HepG2 (cell line): ENCODE data around the gene JPH4. TPM values are rescaled to one million over a fixed set of nuclear protein-coding genes. Genes with fewer than 3 reads are reported as not detected.
A peak's percentile ranks its signal among the peaks of the same experiment; 100 is the strongest.

Experiments used
- ARHGAP35 ChIP-seq: sonication (generic); formaldehyde crosslinking; IDR thresholded peaks from 2 replicates; pipeline ENCODE4 v1.9.0; 2022; ENCODE audit warnings: mild to moderate bottlenecking, inconsistent platforms, moderate library complexity, missing genetic modification reagents, borderline replicate concordance
- ARID2 ChIP-seq: sonication (generic); formaldehyde crosslinking; IDR thresholded peaks from 2 replicates; pipeline ENCODE4 v1.8.1; 2022; ENCODE audit warnings: mild to moderate bottlenecking, missing genetic modification reagents, borderline replicate concordance
- CCAR2 ChIP-seq: fragments of 200-400 bp; formaldehyde crosslinking; optimal IDR thresholded peaks from 2 replicates; pipeline ENCODE3; 2018; ENCODE audit warnings: low read depth, mild to moderate bottlenecking, low read length, moderate library complexity
- ELF1 ChIP-seq: sonication (generic); formaldehyde crosslinking; IDR thresholded peaks from 2 replicates; pipeline ENCODE4 v1.4.0; 2020; ENCODE audit warnings: missing genetic modification reagents
- HNRNPLL ChIP-seq: fragments of 200-400 bp; formaldehyde crosslinking; IDR thresholded peaks from 2 replicates; pipeline ENCODE4 v1.6.1; 2017; ENCODE audit warnings: mild to moderate bottlenecking, low read depth, low read length; ENCODE audit not compliant: poor library complexity, severe bottlenecking
- HOXA3 ChIP-seq: sonication (generic); formaldehyde crosslinking; IDR thresholded peaks from 2 replicates; pipeline ENCODE4 v1.5.0; 2020; ENCODE audit warnings: missing genetic modification reagents
- JUNB ChIP-seq: sonication (generic); formaldehyde crosslinking; IDR thresholded peaks from 2 replicates; pipeline ENCODE4 v1.8.0; 2022; ENCODE audit warnings: missing genetic modification reagents, mild to moderate bottlenecking, borderline replicate concordance
- KDM1A ChIP-seq: IDR thresholded peaks from 2 replicates; pipeline ENCODE4 v1.6.1; 2016; ENCODE audit warnings: missing compliant biosample characterization
- MED13 ChIP-seq: sonication (generic); formaldehyde crosslinking; IDR thresholded peaks from 2 replicates; pipeline ENCODE4 v1.5.0; 2020; ENCODE audit warnings: missing genetic modification reagents
- MED8 ChIP-seq: sonication (generic); formaldehyde crosslinking; IDR thresholded peaks from 2 replicates; pipeline ENCODE4 v1.8.1; 2023; ENCODE audit warnings: mild to moderate bottlenecking, missing genetic modification reagents; ENCODE audit not compliant: insufficient replicate concordance
- MIER3 ChIP-seq: IDR thresholded peaks from 2 replicates; pipeline ENCODE4 v1.6.1; 2016; ENCODE audit warnings: missing compliant biosample characterization, borderline replicate concordance
- MTA1 ChIP-seq: sonication (generic); formaldehyde crosslinking; IDR thresholded peaks from 2 replicates; pipeline ENCODE4 v1.4.0; 2020; ENCODE audit warnings: missing genetic modification reagents, mild to moderate bottlenecking, borderline replicate concordance
- SMAD3 ChIP-seq: sonication (generic); formaldehyde crosslinking; IDR thresholded peaks from 2 replicates; pipeline ENCODE4 v1.4.0; 2020; ENCODE audit warnings: missing genetic modification reagents
- THAP11 ChIP-seq: IDR thresholded peaks from 2 replicates; pipeline ENCODE4 v1.6.1; 2016; ENCODE audit warnings: missing biosample characterization, missing genetic modification reagents
- U2AF2 ChIP-seq: fragments of 200-400 bp; formaldehyde crosslinking; IDR thresholded peaks from 2 replicates; pipeline ENCODE4 v1.6.1; 2017; ENCODE audit warnings: low read depth, mild to moderate bottlenecking, low read length
- ZFP62 ChIP-seq: sonication (generic); formaldehyde crosslinking; IDR thresholded peaks from 2 replicates; pipeline ENCODE4 v1.4.0; 2020; ENCODE audit warnings: missing genetic modification reagents
- ZNF224 ChIP-seq: sonication (generic); formaldehyde crosslinking; IDR thresholded peaks from 2 replicates; pipeline ENCODE4 v1.5.0; 2020; ENCODE audit warnings: mild to moderate bottlenecking, missing genetic modification reagents
- ZNF382 ChIP-seq: sonication (generic); formaldehyde crosslinking; IDR thresholded peaks from 2 replicates; pipeline ENCODE4 v1.5.0; 2020; ENCODE audit warnings: missing genetic modification reagents, mild to moderate bottlenecking, borderline replicate concordance
- ZNF83 ChIP-seq: sonication (generic); formaldehyde crosslinking; IDR thresholded peaks from 2 replicates; pipeline ENCODE4 v1.4.0; 2020; ENCODE audit warnings: missing genetic modification reagents, mild to moderate bottlenecking, borderline replicate concordance
- polyA plus RNA-seq, 8 experiments: library from polyadenylated mRNA; depleted of rRNA in 3 of 8; stranded (reverse) in 7 of 8; unstranded in 1 of 8; fragments of >200 nt; fragmentation: Illumina TruSeq in 4 of 8; extraction: Trizol in 4 of 8; gene quantifications; 2 replicates each; pipeline versions ENCODE4 v1.2.1 to v1.2.3, GENCODE V29; 2011 to 2016; ENCODE audit warnings: low read depth in 4 of 8, missing spikeins in 1 of 8, mixed read lengths in 1 of 8; ENCODE audit not compliant: insufficient read depth in 1 of 8
- total RNA-seq, 5 experiments: library from RNA; depleted of rRNA; stranded (reverse); fragments of >200 nt; fragmentation: Illumina TruSeq; extraction: Trizol; gene quantifications; 2 replicates each; pipeline ENCODE4 v1.2.3, GENCODE V29; 2016; ENCODE audit warnings: low read depth in 1 of 5
- TF ChIP-seq, protein P1 (sequence below): sonication (generic); formaldehyde crosslinking; IDR thresholded peaks from 2 replicates; pipeline ENCODE4 v1.4.0; 2020; ENCODE audit warnings: missing genetic modification reagents, mild to moderate bottlenecking, borderline replicate concordance
- TF ChIP-seq, protein P2 (sequence below): sonication (generic); formaldehyde crosslinking; conservative IDR thresholded peaks from 2 replicates; pipeline ENCODE4 v1.8.0; 2022; ENCODE audit warnings: low read depth, missing genetic modification reagents
- TF ChIP-seq, protein P3 (sequence below): sonication (generic); formaldehyde crosslinking; IDR thresholded peaks from 2 replicates; pipeline ENCODE4 v1.4.0; 2020; ENCODE audit warnings: missing genetic modification reagents

The JPH4 gene
- total and polyA plus RNA-seq, 2 of the 13 experiments (the other 11 are each of a cell fraction or from before 2014, with no cell fraction given): 0.08 to 0.22 TPM

DNA sequence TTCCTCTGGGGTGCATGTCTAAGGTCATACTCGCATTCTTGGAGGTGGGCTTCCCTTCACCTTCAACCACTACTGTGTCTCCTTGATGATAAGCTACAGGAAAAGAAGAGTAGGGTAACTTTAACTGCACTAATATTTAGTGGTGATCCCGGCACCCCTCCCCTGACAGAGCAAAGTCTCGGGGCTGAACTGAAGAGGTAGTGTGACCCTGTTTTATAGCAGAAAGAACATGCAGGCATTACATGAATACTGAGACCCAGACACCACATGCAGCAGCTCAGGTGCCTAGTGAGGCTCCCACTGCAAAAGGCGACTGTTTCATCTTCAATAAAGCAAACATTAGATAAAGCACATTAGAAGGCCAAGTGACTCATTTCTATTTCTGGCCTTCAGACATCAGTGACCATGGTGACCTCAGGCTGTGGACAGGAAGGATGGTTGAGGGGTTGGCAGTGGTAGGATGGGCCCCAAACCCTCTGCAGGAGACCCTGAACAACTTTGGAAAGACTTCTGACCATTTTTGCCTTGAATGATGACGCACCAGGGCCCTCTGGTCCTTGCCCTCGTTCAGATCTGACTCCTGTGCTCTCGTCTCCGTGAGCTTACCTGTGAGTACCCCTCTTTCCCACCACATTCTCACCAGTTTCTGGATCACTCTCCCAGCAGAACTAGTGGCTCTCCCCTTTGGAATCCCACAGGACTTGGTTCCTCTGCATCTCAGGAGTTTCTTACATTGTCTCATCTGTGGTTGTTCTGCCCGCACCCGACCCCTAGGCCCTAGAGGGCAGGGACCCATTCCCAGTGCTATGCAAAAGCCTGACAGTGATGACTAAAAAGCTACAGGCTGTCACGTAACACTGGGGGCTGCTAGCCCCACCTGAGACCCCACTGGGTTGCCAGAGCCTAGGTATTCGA, 23.8 kb upstream of the JPH4 start (continued):
- TF ChIP-seq, protein P1, sequence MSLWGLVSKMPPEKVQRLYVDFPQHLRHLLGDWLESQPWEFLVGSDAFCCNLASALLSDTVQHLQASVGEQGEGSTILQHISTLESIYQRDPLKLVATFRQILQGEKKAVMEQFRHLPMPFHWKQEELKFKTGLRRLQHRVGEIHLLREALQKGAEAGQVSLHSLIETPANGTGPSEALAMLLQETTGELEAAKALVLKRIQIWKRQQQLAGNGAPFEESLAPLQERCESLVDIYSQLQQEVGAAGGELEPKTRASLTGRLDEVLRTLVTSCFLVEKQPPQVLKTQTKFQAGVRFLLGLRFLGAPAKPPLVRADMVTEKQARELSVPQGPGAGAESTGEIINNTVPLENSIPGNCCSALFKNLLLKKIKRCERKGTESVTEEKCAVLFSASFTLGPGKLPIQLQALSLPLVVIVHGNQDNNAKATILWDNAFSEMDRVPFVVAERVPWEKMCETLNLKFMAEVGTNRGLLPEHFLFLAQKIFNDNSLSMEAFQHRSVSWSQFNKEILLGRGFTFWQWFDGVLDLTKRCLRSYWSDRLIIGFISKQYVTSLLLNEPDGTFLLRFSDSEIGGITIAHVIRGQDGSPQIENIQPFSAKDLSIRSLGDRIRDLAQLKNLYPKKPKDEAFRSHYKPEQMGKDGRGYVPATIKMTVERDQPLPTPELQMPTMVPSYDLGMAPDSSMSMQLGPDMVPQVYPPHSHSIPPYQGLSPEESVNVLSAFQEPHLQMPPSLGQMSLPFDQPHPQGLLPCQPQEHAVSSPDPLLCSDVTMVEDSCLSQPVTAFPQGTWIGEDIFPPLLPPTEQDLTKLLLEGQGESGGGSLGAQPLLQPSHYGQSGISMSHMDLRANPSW (CRISPR knock-in tag): no peak; the same call in 1 of the 2 replicates
- peak; percentile 87; the same call in 1 of the 2 replicates for TF ChIP-seq KDM1A (CRISPR knock-in tag)
- peak; percentile 97 for TF ChIP-seq MIER3 (CRISPR knock-in tag)
- peak; percentile 84 for TF ChIP-seq HOXA3 (CRISPR knock-in tag)
- peak; percentile 26; the same call in 1 of the 2 replicates for TF ChIP-seq ELF1 (CRISPR knock-in tag)
- peak; percentile 30 for TF ChIP-seq ARHGAP35 (CRISPR knock-in tag)
- TF ChIP-seq SMAD3 (CRISPR knock-in tag): no peak; the same call in 1 of the 2 replicates
- no peak for TF ChIP-seq U2AF2
- TF ChIP-seq ZNF224 (CRISPR knock-in tag): 0 out of 2 replicates have a peak, but pooled peaks have one; percentile 51
- TF ChIP-seq, protein P2, sequence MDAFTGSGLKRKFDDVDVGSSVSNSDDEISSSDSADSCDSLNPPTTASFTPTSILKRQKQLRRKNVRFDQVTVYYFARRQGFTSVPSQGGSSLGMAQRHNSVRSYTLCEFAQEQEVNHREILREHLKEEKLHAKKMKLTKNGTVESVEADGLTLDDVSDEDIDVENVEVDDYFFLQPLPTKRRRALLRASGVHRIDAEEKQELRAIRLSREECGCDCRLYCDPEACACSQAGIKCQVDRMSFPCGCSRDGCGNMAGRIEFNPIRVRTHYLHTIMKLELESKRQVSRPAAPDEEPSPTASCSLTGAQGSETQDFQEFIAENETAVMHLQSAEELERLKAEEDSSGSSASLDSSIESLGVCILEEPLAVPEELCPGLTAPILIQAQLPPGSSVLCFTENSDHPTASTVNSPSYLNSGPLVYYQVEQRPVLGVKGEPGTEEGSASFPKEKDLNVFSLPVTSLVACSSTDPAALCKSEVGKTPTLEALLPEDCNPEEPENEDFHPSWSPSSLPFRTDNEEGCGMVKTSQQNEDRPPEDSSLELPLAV (CRISPR knock-in tag): no peak
- no peak for TF ChIP-seq HNRNPLL
- TF ChIP-seq MED13 (CRISPR knock-in tag): no peak
- TF ChIP-seq THAP11 (CRISPR knock-in tag): peak; percentile 79
- TF ChIP-seq, protein P3, sequence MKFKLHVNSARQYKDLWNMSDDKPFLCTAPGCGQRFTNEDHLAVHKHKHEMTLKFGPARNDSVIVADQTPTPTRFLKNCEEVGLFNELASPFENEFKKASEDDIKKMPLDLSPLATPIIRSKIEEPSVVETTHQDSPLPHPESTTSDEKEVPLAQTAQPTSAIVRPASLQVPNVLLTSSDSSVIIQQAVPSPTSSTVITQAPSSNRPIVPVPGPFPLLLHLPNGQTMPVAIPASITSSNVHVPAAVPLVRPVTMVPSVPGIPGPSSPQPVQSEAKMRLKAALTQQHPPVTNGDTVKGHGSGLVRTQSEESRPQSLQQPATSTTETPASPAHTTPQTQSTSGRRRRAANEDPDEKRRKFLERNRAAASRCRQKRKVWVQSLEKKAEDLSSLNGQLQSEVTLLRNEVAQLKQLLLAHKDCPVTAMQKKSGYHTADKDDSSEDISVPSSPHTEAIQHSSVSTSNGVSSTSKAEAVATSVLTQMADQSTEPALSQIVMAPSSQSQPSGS (CRISPR knock-in tag): peak; percentile 91
- TF ChIP-seq ZNF83 (CRISPR knock-in tag): no peak
- peak; percentile 63; the same call in 1 of the 2 replicates for TF ChIP-seq MTA1 (CRISPR knock-in tag)
- no peak for TF ChIP-seq ZNF382 (CRISPR knock-in tag)
- TF ChIP-seq ARID2 (CRISPR knock-in tag): peak; percentile 90; the same call in 1 of the 2 replicates
- no peak for TF ChIP-seq ZFP62 (CRISPR knock-in tag)
- no peak for TF ChIP-seq CCAR2
- peak; percentile 6; the same call in 1 of the 2 replicates for TF ChIP-seq JUNB (CRISPR knock-in tag)
- TF ChIP-seq MED8: no peak
